Measurements from ENCODE around the gene TCEAL3. TPM values are rescaled to one million over a fixed set of nuclear protein-coding genes. Genes with fewer than 3 reads are reported as not detected.

The TCEAL3 gene
- total and polyA plus RNA-seq, 2 of the 8 experiments (the other 6 are each of a cell fraction or from before 2014, with no cell fraction given): 4.4 to 12.0 TPM

GRCh38 chrX:103585411-103586313, 22.1 kb upstream of the TCEAL3 start, which contains the start of gene TCEAL4 (continued):
- no peak for TF ChIP-seq CTCF (IDR thresholded peaks at IDR 0.05; ENCODE audit: control extremely low read depth in 1 of 3, insufficient read depth in 1 of 3, low read depth in 1 of 3, low read length in 3 of 3)
- TF ChIP-seq BRCA1 (IDR thresholded peaks at IDR 0.05; ENCODE audit: low read depth, low read length): no peak
- TF ChIP-seq CBX5 (IDR thresholded peaks at IDR 0.05; ENCODE audit: low read depth, low read length): no peak
- TF ChIP-seq POLR2AphosphoS5 (IDR thresholded peaks at IDR 0.05; ENCODE audit: low read depth, low read length): peak; percentile 39
- no peak for TF ChIP-seq GABPA (IDR thresholded peaks at IDR 0.05; ENCODE audit: borderline replicate concordance, insufficient read depth, low read length)
- TF ChIP-seq MAFK (IDR thresholded peaks at IDR 0.05; ENCODE audit: low read depth, low read length): no peak
- TF ChIP-seq USF2 (IDR thresholded peaks at IDR 0.05; ENCODE audit: low read length): no peak
